Omental fat pad (tissue), 4 donors: ENCODE measurements around the gene RING1. TPM values are rescaled to one million over a fixed set of nuclear protein-coding genes. Genes with fewer than 3 reads are reported as not detected.
A peak's percentile ranks its signal among the peaks of the same experiment; 100 is the strongest.

Experiments
- ATAC-seq: fragments of 150-250 bp; one replicate; pipeline ENCODE4 v1.9.1; 2016; ENCODE audit warnings: mild to moderate bottlenecking, moderate library complexity; ENCODE audit not compliant: low FRiP score
- DNase-seq: peaks from one replicate; pipeline ENCODE4 v3.0.0-alpha.2; 2019; ENCODE audit warnings: low spot score
- total RNA-seq, 4 donors: library from RNA; depleted of rRNA; stranded (reverse); fragments of >200 nt; gene quantifications; one replicate each; pipeline ENCODE4 v1.1.0, GENCODE V29; 2016
- TF ChIP-seq, protein P1 (sequence below), 3 donors: fragments of 450-650 bp; IDR thresholded peaks; one replicate each; pipeline ENCODE4 v1.5.1; 2016 to 2017; ENCODE audit warnings: antibody characterized with exemption in 3 of 3, mild to moderate bottlenecking in 3 of 3, moderate library complexity in 2 of 3

The RING1 gene
- total RNA-seq, 4 donors from 2014 or later: 13.1 to 20.1 (median 15.7) TPM

DNA sequence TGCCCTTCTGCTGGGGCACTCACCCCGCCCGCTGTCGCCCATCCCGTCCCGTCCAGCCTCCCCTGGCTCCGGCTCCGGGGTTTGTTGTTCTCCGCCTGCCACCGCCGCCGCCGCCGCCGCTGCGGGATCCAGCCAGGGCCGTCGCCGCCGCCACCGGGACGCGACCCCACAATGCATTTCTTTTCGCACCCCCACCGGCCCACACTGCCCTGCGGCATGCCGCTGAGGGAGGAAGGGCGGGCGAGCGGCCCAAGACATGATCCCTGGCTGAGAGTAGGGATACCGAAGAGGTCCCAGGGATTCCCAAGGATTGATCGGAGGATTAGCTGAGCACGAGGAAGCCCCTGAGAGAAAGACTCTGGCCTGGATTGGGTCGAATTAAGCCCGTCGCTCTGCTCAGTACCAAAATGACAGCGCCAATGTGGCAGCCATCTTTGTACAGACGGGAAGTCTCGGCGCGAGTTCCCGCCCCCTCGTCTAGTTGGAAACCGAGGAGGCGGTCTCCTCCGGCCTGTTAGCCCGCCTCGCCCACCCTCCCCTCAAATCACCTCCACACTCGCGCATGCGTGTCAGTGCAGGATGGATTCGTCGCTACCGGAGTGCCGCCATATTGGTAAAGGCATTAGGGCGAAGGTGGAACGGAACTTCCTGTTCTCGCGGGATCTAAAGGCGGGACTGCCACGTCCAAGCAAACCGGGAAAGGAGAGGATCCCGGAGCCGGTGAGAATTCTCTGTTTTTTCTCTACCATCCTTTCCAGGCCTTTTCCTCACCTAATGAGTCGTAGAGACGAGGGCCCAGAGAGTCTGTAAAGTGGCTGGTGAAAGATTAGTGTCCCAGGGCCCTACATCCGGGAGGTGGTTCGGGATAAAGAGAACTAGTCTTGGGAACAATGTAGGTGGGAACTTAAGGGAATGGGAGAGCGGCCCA, 7.8 kb upstream of the RING1 start, which contains the start of the genes RXRB and SLC39A7:
TSS of gene RXRB (minus strand) at position 447 of the 928 bp plus-strand sequence. CDS start at position 258, 189 bp downstream.
TSS of gene SLC39A7 (plus strand) at position 649 of the 928 bp plus-strand sequence. CDS start 379 bp downstream, outside the sequence.
- peak; percentile 97 for DNase-seq
- TF ChIP-seq, protein P1, sequence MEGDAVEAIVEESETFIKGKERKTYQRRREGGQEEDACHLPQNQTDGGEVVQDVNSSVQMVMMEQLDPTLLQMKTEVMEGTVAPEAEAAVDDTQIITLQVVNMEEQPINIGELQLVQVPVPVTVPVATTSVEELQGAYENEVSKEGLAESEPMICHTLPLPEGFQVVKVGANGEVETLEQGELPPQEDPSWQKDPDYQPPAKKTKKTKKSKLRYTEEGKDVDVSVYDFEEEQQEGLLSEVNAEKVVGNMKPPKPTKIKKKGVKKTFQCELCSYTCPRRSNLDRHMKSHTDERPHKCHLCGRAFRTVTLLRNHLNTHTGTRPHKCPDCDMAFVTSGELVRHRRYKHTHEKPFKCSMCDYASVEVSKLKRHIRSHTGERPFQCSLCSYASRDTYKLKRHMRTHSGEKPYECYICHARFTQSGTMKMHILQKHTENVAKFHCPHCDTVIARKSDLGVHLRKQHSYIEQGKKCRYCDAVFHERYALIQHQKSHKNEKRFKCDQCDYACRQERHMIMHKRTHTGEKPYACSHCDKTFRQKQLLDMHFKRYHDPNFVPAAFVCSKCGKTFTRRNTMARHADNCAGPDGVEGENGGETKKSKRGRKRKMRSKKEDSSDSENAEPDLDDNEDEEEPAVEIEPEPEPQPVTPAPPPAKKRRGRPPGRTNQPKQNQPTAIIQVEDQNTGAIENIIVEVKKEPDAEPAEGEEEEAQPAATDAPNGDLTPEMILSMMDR (IDR thresholded peaks at IDR 0.05): no peak
- ATAC-seq: peak; percentile 86

DNA sequence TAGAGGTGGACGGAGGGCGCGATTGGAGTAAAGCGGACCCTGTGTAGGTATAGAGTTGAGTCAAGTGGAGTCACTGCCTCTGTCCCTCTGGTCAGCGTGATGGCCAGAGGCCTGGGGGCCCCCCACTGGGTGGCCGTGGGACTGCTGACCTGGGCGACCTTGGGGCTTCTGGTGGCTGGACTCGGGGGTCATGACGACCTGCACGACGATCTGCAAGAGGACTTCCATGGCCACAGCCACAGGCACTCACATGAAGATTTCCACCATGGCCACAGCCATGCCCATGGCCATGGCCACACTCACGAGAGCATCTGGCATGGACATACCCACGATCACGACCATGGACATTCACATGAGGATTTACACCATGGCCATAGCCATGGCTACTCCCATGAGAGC, 7.2 kb upstream of the RING1 start:
- TF ChIP-seq, protein P1 (IDR thresholded peaks at IDR 0.05): no peak
- ATAC-seq: no peak
- no peak for DNase-seq

DNA sequence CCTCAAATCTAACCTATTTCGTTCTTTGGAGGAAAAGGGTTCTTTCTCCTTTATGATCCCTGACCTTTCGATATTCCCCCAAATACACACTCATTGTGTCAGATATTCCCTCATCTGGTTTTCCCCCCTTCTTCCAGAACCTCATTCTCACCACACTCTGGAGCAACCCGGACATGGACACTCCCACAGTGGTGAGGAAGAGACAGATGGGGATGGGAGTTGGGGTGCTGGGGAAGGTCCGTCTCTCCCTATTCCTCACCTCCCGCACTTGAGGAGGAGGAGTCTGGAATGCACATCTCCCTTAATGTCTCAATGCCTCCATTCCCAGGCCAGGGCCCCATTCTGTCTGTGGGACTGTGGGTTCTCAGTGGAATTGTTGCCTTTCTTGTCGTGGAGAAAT, 6.4 kb upstream of the RING1 start:
- no peak for DNase-seq
- ATAC-seq: no peak
- TF ChIP-seq, protein P1 (IDR thresholded peaks at IDR 0.05): no peak

DNA sequence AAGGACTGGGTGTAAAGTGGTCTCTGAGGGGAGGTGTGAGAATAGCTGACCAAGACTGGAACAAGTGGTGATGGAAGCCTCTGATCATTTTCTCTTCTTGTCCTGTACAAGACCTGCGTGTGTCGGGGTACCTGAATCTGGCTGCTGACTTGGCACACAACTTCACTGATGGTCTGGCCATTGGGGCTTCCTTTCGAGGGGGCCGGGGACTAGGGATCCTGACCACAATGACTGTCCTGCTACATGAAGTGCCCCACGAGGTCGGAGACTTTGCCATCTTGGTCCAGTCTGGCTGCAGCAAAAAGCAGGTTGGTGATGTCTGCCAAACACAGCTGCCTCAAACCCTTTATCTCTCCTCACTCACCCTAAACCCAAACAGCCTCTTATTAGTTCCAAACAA, 5.5 kb upstream of the RING1 start:
- TF ChIP-seq, protein P1 (IDR thresholded peaks at IDR 0.05): no peak
- ATAC-seq: no peak
- no peak for DNase-seq

DNA sequence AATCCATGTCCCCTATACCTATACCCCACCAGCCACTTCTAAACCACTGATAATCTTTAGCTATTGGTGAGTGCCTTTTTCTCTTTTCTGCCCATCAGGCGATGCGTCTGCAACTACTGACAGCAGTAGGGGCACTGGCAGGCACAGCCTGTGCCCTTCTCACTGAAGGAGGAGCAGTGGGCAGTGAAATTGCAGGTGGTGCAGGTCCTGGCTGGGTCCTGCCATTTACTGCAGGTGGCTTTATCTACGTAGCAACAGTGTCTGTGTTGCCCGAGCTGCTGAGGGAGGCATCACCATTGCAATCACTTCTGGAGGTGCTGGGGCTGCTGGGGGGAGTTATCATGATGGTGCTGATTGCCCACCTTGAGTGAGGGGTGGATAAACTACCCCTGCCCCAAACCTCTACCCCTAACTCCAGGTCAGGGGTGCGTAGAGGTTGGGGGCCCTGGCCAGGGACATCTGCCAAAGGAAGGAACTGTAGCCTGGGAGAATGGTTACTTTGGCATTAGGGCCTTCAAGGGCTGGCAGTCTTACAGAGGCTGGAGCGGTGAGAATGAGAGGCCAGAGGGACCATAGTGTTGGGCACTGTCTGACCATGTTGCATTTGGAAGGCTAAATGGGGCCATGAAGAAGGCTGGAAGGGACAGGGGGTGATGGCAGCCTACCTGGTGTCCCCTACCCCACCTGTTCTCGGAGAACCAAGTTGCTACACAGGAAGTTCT, 4.7 kb upstream of the RING1 start:
- no peak for DNase-seq
- TF ChIP-seq, protein P1 (IDR thresholded peaks at IDR 0.05): no peak
- ATAC-seq: no peak

DNA sequence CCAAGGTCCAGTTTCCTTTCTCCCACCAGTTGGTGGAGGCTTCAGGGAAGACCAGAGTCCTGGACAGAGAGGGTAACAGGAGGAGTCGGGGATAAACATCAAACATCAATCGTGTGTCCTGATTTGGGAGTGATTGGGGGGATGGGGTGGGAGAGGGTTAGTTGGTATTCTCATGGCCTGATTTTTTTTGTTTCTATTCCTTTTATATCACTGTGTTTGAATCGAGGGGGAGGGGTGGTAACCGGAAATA, 4.2 kb upstream of the RING1 start:
- TF ChIP-seq, protein P1 (IDR thresholded peaks at IDR 0.05): no peak
- no peak for ATAC-seq

More for the DNA sequence above, 4.2 kb upstream of the RING1 start:
- no peak for DNase-seq
